Astrocyte of the spinal cord (primary cell): ENCODE results near the gene POU2F3.

Experiments
- DNase-seq: peaks from one replicate; pipeline ENCODE4 v3.0.0; 2011; ENCODE audit warnings: low read depth, low spot score
- H3K4me3 ChIP-seq: 2 replicates; pipeline ENCODE4 v1.5.1; 2011; ENCODE audit warnings: low read depth, mild to moderate bottlenecking, low read length, moderate library complexity
- CTCF ChIP-seq: IDR thresholded peaks from 2 replicates; pipeline ENCODE4 v1.5.1; 2012; ENCODE audit warnings: low read depth, mild to moderate bottlenecking, low read length, inconsistent platforms
- in situ Hi-C: cut with HindIII; loops from 2 replicates; pipeline ENCODE4 v1.10.0; 2017; ENCODE audit warnings: low sequenced_read_pairs

POU2F3 gene

GRCh38 chr11:120284272-120284671, 44.3 kb downstream of the POU2F3 start:
- in situ Hi-C loops: no loop called here
- no peak overlapping the region for H3K4me3 ChIP-seq
- no peak for DNase-seq
- no peak for TF ChIP-seq CTCF

GRCh38 chr11:120285256-120285655, 45.3 kb downstream of the POU2F3 start:
- no peak overlapping the region for H3K4me3 ChIP-seq
- in situ Hi-C loops: no loop called here
- DNase-seq: no peak
- TF ChIP-seq CTCF: no peak

GRCh38 chr11:120288021-120288420, 48.1 kb downstream of the POU2F3 start:
- no peak for DNase-seq
- no peak overlapping the region for H3K4me3 ChIP-seq
- TF ChIP-seq CTCF: no peak
- in situ Hi-C loops: no loop called here

- H3K4me3 ChIP-seq: no peak overlapping the region
- no peak for TF ChIP-seq CTCF
- no peak for DNase-seq
- in situ Hi-C loops: no loop called here
Measured at GRCh38 chr11:120289426-120289825, 49.5 kb downstream of the POU2F3 start.

GRCh38 chr11:120290956-120291355, 51.0 kb downstream of the POU2F3 start:
- no peak overlapping the region for H3K4me3 ChIP-seq
- DNase-seq: no peak
- no peak for TF ChIP-seq CTCF
- in situ Hi-C loops: no loop called here

GRCh38 chr11:120293038-120293800, 53.3 kb downstream of the POU2F3 start:
- no peak overlapping the region for H3K4me3 ChIP-seq
- no peak for TF ChIP-seq CTCF
- DNase-seq: no peak
- in situ Hi-C loops: no loop called here
